Measurements from ENCODE around the gene PM20D1.

The PM20D1 gene

DNA sequence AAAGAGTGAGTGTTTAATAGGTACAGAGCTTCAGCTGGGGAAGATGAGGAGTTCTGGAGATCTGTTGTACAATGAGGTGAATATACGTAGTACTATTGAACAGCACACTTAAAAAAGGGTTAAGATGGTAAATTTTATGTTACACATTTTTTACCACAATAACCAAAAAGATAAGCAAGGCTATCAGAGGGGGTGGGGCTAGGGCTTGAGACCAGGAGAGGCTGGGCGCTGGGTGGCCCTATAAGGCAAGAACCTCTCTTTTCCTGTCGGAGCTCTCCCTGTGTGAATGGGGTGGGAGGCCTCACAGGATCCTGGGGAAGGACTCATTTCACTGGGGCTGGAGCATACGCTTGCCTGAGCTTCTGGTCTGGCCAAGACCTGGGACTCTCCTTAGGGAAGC is 45.9 kb downstream of the PM20D1 start:
- no peak for DNase-seq

GRCh38 chr1:205802060-205802459 is 47.9 kb downstream of the PM20D1 start:
- DNase-seq: no peak

DNA sequence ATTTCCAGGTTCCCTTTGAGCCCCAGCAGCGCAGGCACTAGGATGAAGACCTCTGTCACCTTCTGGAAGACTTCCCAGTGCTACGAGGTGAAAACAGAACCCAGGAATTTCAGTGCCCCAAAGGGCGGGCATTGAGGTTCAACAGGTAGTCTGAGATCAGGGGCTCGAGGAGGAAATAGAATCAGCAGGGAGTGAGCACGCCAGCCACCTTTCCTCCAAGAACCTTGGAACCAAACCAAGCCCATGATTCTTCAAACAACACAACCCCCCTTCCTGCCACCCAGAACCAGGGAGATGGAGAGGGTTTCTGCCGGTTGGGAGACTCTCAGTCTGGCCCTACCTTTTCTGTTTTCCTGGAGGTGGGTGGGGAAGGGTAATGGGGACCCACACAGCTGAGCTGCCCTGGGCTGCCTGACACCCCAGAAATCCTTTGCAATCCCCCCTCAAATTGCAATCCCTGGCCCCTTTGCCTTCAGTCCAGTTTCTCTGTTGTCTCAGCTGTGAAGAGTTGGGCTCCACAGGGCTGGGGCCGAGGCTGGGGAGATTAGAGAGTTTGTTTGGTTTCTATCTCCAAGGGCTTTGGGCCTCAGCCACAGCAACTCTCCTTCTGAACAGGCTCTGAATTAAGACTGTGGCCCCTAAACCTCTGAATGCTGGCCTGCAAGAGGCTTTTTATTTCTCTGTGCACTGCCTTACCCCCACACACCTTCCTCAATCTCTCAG is 48.8 kb downstream of the PM20D1 start:
- no peak for DNase-seq

GRCh38 chr1:205800427-205800826 is 49.5 kb downstream of the PM20D1 start:
- no peak for DNase-seq

DNA sequence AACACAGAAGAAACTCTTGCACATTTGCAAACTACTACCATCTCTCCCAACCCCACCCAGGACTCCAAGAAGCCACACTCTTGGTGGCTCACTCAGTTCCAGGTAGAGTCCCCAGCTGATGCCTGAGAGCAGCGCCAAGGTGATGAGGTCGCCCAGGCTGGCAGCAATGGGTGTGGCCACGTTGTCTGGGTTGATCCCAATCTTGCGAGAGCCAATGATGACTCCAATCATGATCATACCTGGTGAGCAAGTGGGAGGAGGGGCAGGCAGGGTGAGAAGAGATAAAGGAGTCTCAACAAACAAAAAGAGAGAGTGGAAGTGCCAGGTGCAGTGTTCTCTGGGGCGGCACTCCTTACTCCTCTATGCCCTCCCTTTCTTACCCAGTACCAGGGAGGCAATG is 51.4 kb downstream of the PM20D1 start:
- no peak for DNase-seq

DNA sequence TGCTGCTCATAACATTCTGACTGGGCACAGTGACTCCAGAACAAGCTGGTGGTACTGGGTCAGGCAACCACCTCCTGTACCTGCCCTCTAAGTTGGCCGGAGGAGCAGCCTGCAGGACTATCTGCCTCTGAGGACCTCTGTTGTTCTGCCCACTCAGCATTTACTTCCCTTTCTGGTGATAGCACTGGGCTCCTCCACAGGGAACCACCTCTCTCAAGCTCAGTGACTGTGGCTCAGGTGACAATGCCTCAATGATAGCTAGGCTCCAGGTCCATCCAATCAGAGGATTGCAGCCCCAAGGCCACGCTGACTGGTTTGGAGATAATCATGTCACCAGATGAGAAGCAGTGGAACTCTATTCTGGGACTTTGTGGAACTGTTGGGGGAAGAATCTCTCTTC is 52.8 kb downstream of the PM20D1 start:
- no peak for DNase-seq

DNA sequence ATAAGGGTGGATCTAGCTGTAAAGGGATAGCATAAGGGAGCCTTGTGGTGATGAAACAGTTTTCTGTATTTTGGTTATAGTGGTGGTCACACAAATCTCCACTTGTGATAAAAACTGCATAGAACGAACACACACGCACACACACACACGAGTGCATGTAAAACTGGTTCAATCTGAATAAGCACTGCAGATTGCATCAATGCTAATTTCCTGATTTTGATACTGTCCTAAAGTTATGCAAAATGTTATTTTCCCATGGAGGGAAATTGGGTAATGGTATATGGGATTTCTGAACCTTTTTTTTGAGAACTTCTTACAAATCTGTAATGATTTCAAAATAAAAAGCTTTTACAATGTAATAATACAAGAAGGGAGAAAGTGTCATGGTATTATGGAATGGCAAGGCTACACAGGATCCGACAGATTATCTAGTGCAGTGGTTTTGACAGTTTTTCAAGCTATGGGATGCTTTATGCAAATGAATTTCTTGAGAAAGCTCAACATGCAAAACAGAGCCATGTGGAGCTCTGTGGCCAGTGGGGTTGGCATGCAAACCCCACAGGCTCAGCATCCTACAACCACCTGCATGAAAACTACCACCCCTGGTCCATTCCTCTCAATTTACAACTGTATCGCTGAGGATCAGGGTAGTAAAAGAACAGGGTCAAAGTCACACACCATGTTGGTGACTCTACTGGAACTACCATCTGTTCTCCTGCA is 55.8 kb downstream of the PM20D1 start:
- DNase-seq: no peak

DNA sequence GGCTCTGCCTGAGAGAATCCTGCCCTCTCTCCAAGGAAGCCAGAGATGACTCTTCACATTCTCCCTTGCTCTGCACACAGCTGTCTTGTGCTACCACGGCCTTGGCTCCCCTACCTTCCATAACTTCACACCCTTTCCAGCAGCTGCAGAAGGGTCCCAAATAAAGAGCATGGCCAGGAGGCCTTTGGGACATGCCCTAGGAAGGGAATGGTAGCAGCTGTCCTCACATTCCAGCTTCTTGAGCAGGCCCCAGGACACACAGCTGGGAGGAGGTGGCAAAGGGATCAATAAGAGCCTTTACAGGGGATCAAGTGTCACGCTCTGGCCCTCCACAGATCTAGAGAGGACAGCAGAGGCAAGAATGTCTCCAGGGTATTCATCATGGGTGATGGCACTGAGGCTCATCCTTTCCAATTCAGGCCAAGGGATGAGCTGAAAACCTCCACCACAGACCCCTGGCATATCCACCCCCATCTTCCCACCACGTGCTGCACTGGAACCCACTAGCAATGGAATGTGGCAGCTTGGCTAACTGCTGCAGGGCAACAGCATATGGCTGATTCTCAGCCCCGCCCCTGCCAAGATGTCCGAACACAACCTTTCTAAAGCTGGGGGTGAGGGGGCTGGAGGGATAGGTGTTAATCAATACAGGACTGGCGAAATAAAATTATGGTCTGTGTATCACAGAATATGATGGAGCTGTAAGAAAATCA is 56.8 kb downstream of the PM20D1 start:
- DNase-seq: no peak

GRCh38 chr1:205792481-205792881 is 57.5 kb downstream of the PM20D1 start:
- no peak for DNase-seq

GRCh38 chr1:205791568-205792180 is 58.3 kb downstream of the PM20D1 start:
- no peak for DNase-seq

GRCh38 chr1:205787287-205787916 is 62.5 kb downstream of the PM20D1 start:
- no peak for DNase-seq

DNA sequence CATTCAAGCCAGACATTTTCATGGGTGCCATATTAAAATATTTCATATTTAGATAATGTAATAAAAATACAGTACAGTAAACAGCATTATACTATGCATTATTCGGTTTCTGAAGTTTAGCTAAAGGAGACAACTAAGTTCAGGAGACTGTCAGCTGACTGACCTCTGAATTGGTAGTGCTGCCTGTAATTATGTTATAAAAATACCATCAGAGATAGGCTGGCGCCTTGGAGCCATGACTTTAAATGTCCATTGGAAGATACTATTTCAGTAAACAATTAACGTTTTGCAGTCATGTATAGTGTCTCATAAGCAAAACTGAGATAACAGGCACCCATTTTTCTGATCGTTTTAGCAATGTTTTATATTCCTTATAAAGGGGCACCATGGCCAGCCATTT is 63.3 kb downstream of the PM20D1 start:
- DNase-seq: no peak

DNA sequence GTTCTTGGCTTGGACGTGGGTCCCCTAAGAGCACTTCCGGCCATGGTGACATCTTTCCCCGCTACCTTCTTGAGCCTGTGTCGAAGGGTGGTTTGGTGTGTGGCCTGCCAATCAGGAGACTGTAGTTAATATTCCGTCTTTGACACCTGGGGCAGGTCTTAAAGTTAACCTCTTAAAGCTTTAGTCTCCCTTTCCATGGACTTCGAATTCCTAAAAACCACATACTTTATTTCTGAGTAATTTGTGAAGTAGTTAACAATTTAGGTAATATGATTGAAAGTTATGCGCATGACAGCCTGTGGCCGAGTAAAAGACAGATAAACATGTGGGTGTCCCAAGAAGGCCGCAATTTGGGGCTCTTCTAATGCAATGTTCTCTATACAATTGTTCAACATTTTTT is 64.5 kb downstream of the PM20D1 start:
- DNase-seq: no peak

DNA sequence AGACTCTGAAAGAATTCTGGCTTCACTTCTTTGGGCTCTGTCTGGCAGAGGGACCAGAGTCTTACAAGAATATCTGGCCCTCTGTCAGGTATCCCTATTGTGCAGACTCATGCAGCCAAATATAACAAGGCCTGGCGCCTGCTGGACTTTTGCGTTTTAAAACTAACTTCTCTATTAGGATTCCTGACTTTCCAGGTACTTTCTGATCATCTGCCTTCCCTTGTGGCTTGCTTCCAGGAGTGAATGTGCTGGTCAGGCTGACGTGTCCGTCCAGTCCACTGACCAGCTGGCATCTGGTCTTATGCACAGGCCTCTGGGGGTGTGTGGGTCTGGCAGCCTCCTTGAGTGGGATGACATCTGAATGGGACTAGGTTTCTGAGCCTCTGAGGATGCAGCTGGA is 66.0 kb downstream of the PM20D1 start:
- no peak for DNase-seq

- no peak for DNase-seq
These were observed 66.5 kb downstream of the PM20D1 start for GRCh38 chr1:205783433-205783795.

DNA sequence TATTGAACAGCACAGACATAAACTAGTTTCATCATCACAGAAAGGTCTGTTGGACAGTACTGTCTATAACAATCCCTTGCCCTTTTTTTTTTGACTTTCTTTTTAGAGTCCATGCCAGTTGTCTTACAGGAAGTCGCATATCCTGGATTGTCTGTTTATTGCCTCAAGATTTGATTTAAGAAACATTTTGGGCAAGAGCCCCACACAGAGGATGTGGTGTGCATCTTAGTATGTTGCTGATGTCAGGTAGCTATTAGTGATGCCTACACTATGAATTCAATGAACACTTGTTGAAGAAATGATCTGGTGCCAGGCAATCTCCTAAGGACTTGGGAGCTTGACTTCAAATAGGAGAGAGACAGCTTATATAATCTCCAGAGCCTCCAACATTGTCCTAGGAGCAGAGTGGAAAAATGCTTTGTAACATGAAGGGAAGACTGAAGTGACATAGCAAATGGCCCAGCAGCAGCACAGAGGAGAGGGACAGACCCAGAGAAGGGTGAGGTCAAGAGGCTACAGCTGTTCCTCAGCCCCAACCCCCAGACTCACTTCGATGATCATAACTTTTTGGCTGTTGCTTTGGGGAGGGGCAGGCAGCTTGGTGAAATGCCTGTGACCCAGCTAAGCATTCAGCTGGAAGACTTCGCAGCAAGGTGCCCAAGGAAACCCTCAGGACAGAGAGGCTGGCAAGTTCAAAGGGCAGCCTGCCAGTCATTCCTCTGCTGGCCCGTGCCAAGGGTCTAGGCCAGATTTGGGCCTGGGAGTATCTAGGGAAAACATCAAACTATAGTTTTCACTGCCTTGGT is 67.1 kb downstream of the PM20D1 start:
- DNase-seq: no peak

DNA sequence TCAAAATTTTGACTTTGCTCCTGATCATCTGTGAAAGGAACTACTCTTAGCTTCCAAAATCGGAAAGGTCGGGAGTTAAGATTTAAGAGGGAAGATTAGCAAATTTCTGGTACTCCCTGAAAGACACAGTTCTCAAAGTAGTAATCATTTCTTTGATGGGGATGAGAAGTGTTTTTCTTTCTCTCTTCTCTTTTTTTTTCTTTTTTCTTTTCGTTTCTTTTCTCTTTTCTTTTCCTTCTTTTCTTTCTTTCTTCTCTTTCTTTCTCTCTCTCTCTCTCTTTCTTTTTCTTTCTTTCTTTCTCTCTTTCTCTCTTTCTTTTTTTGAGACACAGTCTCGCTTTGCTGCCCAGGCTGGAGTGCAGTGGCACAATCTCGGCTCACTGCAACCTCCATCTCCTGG is 69.6 kb downstream of the PM20D1 start:
- no peak for DNase-seq
